ENCODE data around the gene JPH4.
"Not testable (repeated sequence)": the region's sequence is repeated elsewhere in the genome, so short reads cannot be mapped to it uniquely, and the experiment has no call there.

Gene JPH4

DNA sequence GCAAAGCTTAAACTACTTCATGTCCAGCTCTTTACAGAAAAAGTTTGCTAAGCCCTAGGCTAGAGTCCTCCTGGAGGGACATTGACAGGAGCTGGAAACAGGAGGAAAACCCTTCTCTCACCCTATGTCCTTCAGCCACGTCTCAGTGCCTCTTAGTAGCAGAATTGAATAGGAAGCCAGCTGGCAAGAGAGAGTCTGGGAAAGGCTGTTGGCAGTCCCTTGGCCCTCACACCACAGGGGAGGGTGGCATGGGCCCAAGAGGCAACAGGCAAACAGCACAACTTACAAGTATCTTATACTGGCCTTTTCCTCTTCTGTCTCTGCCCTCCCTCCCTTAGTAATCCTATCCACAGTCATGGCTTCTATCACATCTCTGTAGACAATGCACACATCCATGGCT is 29.9 kb upstream of the JPH4 start:
- no peak for FAIRE-seq

GRCh38 chr14:23605931-23606585 is 27.5 kb upstream of the JPH4 start:
- FAIRE-seq = no peak

GRCh38 chr14:23604675-23605170 is 26.1 kb upstream of the JPH4 start:
- FAIRE-seq = no peak

- no peak for FAIRE-seq
These were observed 25.6 kb upstream of the JPH4 start for GRCh38 chr14:23604148-23604547.

DNA sequence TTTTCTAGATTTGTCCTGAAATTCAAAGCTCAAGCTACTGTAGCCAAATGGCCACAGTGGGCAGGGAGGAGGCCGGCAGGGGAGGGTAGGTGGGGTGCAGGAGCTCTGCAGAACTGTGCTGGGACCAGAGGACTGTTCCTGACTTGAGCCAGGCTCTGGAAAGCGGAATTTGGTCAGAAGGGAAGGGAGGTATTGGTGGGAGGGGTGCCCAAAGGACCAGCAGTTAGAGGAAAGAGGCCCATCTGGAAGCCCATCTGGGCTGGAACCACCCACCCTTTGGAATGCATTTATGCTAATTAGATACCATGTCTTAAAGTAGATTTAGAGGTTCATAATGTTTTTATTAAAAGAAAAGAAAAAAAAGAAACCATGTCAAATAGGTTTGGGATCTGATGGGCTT is 24.5 kb upstream of the JPH4 start:
- no peak for FAIRE-seq

- no peak for FAIRE-seq
These were observed 23.8 kb upstream of the JPH4 start for GRCh38 chr14:23602181-23603095.

- no peak for FAIRE-seq
These were observed 23.2 kb upstream of the JPH4 start for GRCh38 chr14:23601845-23602180.

GRCh38 chr14:23601424-23601823 is 22.8 kb upstream of the JPH4 start:
- no peak for FAIRE-seq

DNA sequence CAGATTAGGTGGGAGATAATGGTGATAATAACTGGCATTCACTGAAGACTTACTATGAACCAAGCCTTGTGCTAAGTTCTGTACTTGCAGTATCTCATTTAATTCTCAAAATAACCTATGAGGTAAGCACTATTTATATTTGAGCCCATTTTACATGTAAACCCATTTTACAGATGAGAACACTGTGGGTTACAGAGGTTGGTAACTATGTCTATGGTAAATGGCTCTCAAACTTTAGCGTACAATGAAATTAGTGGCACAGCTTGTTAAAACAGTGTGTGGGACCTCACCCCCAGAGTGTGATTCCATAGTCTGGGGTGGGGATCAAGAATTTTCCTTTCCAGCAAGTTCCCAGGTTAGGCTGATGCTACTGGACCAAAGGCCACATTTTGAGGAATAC is 22.2 kb upstream of the JPH4 start:
- no peak for FAIRE-seq

- no peak for FAIRE-seq
These were observed 21.7 kb upstream of the JPH4 start for GRCh38 chr14:23600322-23600707.

DNA sequence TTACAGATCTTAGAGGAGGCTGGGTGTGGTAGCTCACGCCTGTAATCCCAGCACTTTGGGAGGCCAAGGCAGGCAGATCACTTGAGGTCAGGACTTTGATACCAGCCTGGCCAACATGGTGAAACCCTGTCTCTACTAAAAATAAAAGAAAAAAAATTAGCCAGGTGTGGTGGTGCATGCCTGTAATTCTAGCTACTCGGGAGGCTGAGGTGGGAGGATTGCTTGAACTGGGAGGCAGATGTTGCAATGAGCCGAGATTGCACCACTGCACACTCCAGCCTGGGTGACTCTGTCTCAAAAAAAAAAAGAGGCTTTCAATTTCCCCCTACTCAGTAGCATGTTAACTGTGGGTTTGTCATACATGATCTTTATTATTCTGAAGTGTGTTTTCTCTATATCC is 15.6 kb upstream of the JPH4 start:
- not testable (repeated sequence) for FAIRE-seq

- FAIRE-seq = no peak
These were observed 11.6 kb upstream of the JPH4 start for GRCh38 chr14:23590198-23590597.

DNA sequence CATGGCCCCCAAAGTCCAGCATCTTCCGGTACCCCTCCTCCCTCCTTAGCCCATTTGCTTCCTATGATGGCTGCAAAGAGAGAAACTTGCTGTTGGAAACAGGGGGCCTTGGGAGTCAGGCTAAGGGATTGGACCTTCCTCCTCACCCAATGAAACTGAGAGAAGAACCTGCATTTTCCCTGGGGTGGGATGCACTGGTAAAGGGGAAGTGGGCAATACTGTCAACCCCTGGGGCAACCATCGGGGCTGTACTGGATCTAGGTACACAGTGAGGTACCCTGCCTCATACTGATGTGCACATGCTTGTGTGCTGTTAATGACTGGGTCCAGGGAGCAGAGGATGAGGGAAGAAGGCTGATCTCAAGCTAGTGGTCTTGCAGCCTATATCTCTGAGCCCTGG is 11.0 kb upstream of the JPH4 start:
- no peak for FAIRE-seq

DNA sequence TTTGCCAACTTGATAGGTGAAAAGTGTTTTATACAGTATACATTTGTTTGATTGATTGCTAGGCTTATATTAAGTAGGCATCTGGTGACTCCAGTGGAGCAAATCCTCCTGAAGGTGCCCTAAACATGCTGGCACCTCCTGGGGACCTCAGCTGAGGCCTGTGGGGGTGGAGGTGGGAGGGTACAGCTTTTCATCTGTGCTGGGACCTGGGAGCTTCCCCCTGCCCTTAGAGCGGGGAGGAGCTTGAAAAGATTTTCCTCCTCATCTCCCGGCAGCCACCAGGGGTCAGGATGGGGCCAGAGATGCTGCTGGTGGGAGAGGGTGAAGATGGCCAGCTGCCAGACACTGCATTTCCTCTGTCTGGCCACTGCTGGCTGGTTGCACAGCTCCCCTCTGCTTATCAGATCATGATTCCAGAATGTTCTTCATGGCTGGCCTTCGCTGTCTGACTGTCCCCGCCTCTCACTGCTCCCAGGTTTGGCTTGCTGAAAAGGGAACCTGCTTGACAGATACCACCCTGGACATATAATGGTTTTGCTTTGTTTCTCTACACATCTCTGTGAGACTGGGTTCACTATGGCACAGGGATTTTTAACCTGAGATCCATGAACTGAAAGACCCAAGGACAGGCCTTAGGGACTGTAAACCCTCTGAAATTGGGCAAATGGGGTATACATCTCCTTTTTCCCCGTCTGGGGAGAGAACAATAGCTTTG is 10.5 kb upstream of the JPH4 start:
- no peak for FAIRE-seq

DNA sequence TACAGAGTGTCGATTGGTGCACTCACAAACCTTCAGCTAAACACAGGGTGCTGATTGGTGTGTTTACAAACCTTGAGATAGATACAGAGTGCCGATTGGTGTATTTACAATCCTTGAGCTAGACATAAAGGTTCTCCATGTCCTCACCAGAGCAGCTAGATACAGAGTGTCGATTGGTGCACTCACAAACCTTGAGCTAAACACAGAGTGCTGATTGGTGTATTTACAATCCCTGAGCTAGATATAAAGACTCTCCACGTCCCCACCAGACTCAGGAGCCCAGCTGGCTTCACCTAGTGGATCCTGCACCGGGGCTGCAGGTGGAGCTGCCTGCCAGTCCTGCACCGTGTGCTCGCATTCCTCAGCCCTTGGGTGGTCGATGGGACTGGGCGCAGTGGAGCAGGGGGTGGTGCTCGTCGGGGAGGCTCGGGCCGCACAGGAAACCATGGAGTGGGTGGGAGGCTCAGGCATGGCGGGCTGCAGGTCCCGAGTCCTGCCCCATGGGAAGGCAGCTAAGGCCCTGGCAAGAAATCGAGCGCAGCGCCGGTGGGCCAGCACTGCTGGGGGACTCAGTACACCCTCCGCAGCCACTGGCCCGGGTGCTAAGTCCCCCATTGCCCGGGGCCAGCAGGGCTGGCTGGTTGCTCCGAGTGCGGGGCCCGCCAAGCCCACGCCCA is 6.1 kb upstream of the JPH4 start:
- FAIRE-seq = not testable (repeated sequence)

- FAIRE-seq = not testable (repeated sequence)
These were observed 5.4 kb upstream of the JPH4 start for GRCh38 chr14:23583761-23584526.

DNA sequence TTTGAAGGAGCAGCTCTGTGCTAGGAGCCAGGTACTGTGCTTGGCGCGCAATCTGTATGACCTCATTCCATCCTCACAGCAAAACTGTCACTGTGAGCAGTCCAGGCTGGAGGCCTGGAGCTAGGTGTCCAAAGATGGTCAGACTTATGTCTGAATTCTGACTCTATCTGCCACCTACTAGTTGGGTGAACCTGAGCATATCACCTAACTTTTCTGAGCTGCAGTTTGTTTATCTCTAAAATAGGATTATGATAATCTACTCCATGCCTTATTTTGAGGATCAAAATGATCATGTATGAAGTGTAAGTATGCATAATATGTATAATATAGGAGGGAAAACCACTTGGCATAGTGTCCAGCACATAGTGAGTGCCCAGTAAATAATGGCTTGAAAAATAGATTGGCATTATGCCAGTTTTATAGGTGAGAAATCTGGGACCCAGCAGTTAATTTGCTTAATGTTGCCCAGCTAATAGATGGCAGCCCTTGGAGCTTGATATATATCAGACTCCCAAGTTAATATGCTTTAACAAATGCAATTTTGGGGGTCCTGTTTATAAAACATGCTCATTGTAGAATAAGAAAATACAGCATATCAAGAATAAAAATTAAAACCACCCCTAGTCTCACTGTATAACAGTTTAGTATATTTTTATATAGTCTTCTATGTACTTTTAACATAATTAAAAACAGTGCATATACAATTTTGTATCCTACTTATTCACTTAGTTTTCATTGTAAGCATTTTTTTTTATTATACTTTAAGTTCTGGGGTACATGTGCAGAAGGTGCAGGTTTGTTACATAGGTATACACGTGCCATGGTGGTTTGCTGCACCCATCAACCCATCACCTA is 4.5 kb upstream of the JPH4 start:
- FAIRE-seq = no peak

DNA sequence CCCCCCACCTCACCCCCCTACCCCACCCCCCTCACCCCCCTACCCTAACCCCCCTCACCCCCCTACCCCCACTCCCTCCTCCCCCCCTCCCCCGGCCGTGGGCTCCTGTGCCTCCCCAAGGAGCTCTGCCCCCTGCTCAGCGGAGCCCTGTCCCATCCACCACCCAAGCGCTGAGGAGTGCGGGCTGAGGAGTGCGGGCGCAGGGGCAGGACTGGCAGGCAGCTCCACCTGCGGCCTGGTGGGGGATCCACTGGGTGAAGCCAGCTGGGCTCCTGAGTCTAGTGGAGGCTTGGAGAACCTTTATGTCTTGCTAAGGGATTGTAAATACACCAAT is 2.3 kb upstream of the JPH4 start:
- FAIRE-seq = no peak

DNA sequence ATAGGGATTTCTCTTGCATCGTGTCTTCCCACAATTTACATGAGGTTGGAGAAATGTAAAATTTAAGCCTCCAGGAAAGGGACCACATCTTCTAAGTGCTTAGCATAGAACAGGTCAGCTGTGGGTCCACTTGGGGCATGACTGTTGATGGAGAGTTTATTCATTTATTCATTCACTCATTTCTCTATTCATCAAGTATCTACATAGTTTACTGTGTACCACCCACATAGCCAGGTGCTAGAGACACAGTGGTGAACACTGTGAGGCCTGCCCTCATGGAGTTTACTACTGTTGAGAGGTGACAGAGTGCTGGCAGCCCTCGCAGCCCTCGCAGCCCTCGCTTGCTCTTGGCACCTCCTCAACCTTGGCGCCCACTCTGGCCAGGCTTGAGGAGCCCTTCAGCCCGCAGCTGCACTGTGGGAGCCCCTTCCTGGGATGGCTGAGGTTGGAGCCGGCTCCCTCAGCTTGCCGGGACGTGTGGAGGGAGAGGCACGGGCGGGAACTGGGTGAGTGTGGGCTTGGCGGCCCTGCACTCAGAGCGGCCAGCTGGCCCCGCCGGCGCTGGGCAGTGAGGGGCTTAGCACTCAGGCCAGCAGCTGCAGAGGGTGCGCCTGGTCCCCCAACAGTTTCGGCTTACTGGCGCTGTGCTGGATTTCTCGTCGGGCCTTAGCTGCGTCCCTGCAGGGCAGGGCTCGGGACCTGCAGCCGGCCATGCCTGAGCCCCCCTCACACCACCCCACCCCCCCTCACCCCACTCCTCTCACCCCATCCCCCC is 1.7 kb upstream of the JPH4 start:
- no peak for FAIRE-seq

GRCh38 chr14:23579739-23580138 is 1.1 kb upstream of the JPH4 start:
- FAIRE-seq = no peak

GRCh38 chr14:23579311-23579630 is 681 bp upstream of the JPH4 start:
- no peak for FAIRE-seq
